HG03520 (cell line): Measurements from ENCODE around the gene ZNF778.
A peak's percentile ranks its signal among the peaks of the same experiment; 100 is the strongest.

Source experiments
- ATAC-seq: cut with Tn5 transposase; IDR thresholded peaks from one replicate; pipeline ENCODE4 v1.9.1; 2021; ENCODE audit warnings: mild to moderate bottlenecking, moderate library complexity; ENCODE audit not compliant: unreplicated experiment

The ZNF778 gene

GRCh38 chr16:89217388-89218191, at the start of gene ZNF778:
Gene ZNF778 (plus strand): TSS chr16:89217703. CDS start chr16:89221128, 3,425 bp downstream.
- ATAC-seq = peak; percentile 82

DNA sequence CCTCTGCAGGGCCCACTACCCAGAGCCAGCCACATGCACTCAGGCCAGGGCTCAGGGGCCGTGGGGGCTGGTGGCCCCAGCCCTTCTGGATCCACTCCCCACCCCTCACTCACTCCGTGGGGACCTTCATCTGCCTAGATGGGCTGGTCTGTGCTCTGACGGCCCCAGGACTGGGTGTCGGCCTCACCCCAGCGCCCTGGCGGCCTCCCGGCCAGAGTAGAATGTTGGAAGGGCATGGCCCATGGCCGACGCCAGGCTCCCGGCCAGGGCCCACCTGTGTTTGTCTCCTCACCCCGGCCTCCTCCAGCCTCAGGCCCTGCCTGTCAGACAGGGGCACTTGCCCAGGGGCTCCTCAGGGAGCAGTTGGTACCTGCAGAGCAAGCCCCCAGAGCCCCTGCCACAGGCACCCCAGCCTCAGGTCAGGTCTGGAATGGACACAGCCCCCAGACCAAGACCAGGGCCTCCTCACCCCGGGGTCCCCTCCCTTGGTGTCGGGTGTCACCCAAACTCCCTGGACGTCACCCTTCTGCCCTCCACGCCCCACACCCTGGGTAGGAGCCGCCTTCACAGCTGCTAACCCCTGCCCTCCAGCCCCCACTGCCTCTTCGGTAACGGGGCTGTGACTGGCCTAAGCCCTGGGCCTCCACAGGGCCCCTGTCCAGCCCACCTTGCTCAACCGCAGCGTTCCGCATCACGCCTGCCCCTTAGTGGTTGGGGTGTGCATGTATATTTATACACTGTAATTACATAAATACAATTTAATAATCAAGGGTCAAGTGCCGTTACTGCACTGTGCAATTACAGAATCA, 48.9 kb upstream of the ZNF778 start:
- ATAC-seq = no peak

GRCh38 chr16:89169778-89170177, 47.7 kb upstream of the ZNF778 start:
- ATAC-seq = no peak

DNA sequence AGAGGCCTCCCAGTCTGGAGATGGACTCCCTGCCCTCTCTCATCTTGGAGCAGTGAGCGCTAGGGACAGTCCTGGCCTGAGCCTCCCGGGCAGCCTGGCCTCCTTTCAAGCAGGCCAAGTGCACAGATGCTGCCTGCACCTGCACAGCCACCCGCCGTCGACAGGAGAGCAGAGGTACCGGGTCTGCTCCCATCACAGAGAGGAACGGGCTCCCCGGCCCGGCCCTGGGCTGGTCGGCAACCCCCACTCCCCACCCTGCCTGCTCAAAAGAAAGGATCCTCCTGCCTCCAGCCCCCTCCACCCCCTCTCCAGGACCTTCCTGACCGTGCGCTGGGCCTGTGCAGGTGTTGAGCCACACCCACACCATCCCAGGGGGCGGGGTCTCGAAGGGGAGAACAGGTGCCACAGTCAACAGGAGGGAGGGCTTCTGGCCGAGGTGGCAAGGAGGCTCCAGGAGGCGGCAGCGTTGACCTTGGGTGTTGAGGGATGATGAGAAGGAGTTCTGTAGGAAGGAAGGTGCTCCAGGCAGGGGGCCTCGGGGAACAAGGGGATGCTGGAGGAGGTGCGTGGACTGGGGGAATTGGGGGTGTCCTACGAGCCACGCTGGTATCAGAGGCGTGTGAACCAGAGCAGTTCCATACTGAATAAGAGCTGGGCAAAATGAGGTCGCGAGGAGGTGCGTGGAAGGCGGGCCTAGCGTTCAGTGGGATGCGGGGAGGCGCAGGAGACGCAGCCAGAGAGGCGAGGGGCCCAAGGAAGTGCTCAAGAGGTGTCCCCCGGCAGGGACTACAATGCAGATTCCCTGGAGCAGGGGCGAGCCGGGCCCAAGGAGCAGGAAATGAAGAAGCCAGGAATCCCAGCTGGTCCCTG, 46.9 kb upstream of the ZNF778 start:
- no peak for ATAC-seq

DNA sequence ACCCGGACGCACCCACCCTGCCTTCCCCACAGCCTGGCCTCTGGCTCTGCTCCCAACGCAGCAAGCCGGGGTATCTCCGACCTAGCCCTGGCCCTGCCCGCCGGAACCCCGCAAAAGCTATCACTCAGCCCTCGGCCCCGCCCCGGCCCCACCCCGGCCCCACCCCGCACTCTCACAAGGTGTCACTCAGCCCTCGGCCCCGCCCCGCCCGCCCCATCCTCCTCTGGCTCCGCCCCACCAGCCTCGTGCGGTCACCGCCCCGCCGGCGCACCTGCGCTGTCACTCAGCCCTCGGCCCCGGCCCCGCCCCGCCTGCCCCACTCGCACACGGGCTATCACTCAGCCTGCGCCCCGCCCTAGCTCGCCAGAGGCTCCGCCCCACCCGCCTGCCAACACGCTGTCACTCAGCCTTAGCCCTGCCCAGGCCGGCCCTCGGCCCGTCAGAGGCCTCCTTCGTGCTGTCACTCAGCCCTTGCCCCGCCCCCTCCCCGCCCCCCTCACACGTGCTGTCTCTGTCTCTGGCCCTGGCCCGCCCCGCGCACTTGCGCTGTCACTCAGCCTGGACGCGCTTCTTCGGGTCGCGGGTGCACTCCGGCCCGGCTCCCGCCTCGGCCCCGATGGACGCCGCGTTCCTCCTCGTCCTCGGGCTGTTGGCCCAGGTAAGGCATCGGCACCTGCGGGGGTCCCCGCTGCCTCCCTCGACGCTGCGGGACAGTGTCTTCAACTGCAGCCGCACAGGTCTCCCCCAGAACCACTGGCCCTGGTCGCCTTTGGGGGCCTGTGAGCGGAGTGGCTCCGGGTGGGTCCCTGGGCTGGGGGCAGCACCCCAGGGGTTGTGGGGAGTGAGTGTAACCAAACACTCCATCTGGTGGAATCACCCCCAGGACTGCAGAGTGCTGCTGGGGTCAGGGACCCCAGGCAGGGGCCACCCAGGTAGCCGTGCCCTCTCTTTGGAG, 46.0 kb upstream of the ZNF778 start, which contains the start of gene CDH15:
CDH15 (plus strand) TSS at position 533 of the 955 bp plus-strand sequence; CDS start at position 617, 84 bp downstream.
- peak; percentile 77 for ATAC-seq

- no peak for ATAC-seq
These were observed 45.4 kb upstream of the ZNF778 start for GRCh38 chr16:89172171-89172527.

DNA sequence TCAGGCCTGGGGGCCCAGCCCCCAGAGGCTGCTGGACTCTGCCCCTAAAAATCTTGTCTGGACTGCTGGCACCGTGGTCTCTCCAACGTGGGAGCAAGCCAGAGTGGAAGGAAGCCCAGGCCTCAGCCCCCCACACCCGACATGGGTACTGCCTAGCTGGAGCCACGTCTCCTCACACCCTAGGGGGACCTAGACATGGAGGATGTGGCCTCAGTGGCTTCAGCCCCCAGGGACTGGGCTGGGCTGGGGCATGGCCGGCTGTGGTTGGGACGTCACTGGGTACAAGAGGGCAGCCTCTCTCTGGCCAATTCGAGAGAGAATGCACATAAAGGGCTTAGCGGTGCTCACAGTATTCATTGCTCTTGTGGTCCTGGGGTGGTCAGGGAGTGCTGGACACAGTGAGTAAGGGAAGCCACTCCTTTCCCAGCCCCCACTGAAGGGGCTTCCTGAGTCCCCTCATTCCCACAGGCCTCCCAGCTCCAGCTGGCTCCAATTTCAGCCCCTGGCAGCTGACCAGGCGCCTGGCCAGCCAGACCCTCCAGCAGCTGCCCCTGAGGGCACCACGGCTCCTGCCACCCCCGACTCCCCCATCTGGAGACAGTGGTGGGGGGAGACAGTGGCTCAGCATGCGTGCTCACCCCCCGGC, 44.9 kb upstream of the ZNF778 start:
- ATAC-seq = no peak

- ATAC-seq = no peak
These were observed 44.2 kb upstream of the ZNF778 start for GRCh38 chr16:89173174-89173921.

- no peak for ATAC-seq
These were observed 43.3 kb upstream of the ZNF778 start for GRCh38 chr16:89174055-89174827.

DNA sequence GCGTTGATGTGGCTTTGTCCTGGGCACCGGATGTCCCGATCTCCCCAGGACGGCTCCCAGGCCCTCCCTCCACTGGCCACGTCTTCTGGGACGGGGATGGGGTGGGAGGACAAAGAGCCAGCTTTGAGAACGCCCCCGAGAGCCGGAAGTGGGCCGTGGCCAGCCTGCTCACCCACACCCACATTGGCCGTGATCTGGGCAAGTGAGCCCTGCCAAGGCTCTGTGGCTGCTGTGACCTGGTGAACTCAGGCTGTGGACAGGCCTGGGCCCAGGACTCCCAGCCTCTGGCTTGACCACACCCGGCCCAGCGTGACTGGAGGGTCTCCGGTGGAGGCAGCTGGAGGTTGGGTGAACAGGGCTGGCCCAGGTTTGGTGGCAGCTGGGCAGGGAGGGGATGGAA, 42.6 kb upstream of the ZNF778 start:
- no peak for ATAC-seq

DNA sequence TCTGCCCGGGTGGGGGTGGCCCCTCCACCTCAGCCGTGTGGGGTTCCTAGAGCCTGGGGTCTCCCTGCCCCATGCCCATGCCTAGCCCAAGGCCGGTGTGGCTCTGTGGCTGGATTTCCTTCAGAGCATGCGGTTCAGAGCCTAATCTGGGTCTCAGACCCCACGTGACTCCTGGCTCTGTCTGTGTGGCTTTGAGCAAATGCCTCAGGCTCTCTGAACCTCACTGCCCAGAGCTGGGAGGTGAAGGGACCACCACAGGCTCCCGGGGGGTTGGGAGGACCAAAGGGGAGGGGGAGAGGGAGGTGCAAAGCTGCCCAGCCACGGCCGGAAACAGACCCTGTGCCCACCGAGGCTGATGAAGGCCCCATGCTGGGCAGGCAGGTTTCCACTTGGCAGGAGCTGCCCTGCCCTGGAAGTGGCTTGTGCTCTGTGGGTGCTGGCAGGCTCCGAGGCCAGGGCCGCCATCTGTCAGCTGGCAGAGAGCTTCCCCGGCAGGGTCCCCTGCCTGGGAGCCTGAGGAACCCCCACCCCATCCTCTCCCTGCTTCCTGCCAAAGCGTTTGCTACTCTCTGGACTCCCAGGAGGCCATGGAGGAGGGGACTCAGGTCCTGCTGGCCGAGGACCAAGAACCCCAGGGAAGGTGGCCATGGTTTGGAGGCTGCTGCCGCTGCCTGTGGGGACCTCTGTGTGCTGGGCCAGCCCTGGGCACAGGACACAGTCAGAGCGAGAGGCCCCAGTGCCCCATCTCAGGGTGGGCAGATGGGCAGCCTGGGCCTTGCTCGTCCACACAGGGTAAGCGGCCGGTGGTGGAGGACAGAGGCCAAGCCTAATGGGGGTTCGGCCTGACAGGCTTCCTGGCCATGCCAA, 42.0 kb upstream of the ZNF778 start:
- no peak for ATAC-seq

DNA sequence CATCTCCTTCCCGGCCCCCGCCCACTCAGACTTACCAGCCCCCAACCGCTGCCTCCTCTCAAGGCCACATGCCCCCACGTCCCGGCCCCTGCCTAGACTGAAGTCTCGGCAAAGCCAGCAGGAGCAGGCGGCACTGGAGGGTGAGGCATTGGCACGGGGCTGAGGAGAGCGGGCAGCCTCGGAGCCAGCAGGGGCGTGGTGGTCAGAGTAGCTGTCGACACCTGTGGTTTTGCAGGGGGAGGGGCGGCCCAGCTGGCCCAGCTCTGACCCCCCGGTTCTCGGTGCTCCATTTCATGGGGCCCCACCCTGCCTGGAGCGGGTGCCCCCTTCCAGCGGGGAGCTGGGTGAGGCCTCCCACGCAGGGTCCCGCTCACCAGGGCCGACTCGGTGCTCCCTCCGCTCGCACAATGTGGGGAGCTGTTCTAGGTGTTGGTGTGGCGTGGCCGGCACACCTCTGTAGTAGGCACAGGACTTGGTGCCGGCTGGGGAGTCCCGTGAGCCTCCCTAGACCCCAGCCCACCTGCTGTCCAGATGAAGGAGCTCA, 41.3 kb upstream of the ZNF778 start:
- no peak for ATAC-seq

- no peak for ATAC-seq
These were observed 40.8 kb upstream of the ZNF778 start for GRCh38 chr16:89176717-89177116.

DNA sequence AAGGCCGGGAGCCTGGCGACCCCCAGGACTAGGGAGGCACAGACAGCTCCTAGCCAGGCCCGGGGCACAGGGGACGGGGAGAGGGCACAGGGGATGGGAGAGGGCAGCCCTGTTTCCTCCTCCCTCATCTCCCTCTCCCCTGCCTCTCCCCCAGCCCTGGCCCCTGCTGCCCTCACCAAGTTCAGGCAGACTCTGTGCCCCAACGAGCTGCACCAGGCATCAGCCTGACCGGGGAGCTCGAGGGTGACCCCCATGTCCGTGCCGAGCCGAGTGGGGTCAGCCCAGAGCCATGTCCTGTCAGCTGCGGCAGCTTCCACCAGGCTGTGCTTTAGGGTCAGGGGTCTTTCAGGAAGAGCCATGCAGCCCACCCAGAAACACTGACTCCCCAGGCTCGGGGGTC, 40.0 kb upstream of the ZNF778 start:
- no peak for ATAC-seq

GRCh38 chr16:89178453-89179147, 38.9 kb upstream of the ZNF778 start:
- no peak for ATAC-seq

GRCh38 chr16:89179148-89179484, 38.4 kb upstream of the ZNF778 start:
- no peak for ATAC-seq
